RKO (cell line): ENCODE data around the gene NACC1.
A peak's percentile ranks its signal among the peaks of the same experiment; 100 is the strongest.
"Not testable (repeated sequence)": the region's sequence is repeated elsewhere in the genome, so short reads cannot be mapped to it uniquely, and the experiment has no call there.

Experiments used
- DNase-seq: peaks from one replicate; pipeline ENCODE4 v3.0.0-alpha.2; 2016; ENCODE audit warnings: low spot score

Gene NACC1

DNA sequence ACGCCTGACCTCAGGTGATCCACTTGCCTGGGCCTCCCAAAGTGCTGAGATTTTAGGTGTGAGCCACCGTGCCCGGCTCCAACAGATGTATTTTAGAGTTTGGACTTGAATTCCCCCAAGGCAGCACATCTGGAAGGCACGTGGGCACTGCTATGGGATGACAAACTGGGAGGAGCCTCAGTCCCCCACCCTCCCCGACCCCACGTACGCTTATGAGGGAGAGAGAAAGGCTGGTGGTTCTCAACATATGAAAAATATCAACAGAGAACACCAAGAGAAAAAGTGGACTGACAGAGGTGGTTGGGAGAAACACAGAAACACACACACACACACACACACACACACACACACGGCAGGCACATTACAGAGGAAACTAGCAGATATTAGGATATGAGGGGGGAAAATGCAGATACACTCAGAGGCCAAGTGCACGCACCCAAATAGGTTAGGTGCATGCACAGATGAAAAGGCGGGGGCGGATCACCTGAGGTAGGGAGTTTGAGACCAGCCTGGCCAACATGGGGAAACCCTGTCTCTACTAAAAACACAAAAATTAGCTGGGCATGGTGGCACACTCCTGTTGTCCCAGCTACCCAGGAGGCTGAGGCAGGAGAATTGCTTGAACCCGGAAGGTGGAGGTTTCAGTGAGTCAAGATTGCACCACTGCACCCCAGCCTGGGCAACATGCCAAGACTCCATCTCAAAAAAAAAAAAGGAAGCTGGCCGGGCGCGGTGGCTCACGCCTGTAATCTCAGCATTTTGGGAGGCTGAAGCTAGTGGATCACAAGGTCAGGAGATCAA, 28.9 kb downstream of the NACC1 start:
- peak; percentile 35 for DNase-seq

GRCh38 chr19:13149173-13149627, 31.1 kb downstream of the NACC1 start:
- DNase-seq, result not testable (repeated sequence)

- DNase-seq, result peak; percentile 82
Measured at GRCh38 chr19:13149628-13150186, 31.6 kb downstream of the NACC1 start.

GRCh38 chr19:13150187-13150930, 32.3 kb downstream of the NACC1 start, which contains the start of the genes IER2 and STX10:
Gene IER2 (plus strand): TSS chr19:13150411. CDS start chr19:13153187, 2,776 bp downstream.
Gene STX10 (minus strand): TSS chr19:13150375. CDS start chr19:13150173, 202 bp downstream.
- peak; percentile 96 for DNase-seq

GRCh38 chr19:13150931-13151604, 33.0 kb downstream of the NACC1 start:
- peak; percentile 20 for DNase-seq

DNA sequence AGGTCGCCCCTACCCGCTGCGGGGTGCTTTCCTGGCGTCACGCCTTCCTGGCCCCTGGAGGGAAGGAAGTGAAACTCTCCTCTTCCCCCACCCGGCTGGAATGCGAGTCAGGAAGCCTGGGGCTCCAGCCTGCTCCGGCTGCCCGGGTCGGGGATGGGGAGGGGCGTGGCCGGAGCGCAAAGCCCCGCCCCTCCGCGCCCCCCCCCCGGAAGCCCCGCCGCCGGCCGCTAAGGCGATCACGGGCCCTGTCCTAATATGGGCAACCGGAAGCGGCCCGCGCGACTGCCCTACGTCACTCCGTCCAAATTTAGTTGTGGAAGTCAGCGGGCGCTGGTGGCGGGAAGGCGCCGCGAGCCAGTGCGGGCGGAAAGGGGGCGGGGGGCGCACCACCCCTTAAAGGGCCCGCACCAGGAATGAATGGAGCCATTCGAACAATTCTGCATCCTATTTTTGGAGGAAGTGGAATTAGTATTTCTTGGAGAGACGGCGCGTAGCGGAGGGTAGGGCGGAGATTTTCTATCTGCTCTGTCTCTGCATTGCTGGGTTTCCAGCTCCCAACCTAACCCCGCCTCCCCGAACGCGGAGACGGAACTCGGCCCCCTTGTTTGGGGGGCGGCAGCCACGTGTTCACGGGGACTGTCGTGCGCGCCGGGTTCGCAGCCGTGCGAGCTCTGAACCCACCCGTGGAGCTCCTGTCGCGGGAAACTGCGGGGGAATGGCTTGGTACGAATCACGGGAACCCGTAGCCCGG, 33.7 kb downstream of the NACC1 start:
- DNase-seq, result peak; percentile 97

DNA sequence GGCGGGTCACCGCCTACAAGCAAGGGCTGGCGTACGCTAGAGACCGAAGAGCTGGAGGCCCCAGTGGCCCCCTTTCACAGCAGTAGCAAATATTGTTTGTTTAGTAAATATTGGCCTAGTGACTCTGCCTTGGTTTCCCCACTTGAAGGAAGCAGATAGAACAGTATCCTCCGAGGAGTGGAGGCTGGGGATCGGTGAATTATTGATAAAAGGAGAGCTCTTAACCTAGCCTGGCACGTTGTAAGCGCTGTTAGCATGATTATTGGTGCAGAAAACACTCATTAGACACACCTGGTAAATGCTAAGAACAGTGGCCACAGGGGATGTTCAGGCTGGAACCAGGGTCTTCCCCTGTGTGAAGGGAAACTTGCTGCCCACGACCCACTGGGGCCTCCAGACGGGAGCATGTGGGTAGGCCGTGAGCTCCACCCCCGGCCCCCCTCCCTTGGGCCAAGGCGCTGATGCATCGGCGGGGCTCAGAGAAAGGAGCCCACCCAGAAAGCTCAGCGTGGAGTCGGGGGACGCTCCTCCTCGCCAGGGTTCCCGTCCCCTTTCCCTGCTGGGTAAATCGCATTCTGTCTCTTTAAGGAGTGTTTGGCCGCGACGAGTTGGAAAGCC, 34.4 kb downstream of the NACC1 start:
- no peak for DNase-seq

DNA sequence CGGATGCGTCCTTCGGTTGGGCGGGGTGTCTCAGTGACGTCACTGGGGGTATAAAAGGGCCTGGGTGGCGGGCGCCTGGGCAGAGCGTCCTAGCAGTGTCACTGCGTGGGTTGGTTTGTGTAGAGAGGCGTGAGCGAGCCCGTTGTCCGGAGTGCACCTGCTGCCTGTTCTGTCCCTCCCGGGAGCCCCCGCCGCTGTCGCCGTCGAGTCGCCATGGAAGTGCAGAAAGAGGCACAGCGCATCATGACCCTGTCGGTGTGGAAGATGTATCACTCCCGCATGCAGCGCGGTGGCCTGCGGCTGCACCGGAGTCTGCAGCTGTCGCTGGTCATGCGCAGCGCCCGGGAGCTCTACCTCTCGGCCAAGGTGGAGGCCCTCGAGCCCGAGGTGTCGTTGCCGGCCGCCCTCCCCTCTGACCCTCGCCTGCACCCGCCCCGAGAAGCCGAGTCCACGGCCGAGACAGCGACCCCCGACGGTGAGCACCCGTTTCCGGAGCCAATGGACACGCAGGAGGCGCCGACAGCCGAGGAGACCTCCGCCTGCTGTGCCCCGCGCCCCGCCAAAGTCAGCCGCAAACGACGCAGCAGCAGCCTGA, 35.0 kb downstream of the NACC1 start:
- peak; percentile 95 for DNase-seq

GRCh38 chr19:13153569-13154240, 35.6 kb downstream of the NACC1 start:
- no peak for DNase-seq

GRCh38 chr19:13154241-13154778, 36.2 kb downstream of the NACC1 start:
- DNase-seq, result peak; percentile 93

DNA sequence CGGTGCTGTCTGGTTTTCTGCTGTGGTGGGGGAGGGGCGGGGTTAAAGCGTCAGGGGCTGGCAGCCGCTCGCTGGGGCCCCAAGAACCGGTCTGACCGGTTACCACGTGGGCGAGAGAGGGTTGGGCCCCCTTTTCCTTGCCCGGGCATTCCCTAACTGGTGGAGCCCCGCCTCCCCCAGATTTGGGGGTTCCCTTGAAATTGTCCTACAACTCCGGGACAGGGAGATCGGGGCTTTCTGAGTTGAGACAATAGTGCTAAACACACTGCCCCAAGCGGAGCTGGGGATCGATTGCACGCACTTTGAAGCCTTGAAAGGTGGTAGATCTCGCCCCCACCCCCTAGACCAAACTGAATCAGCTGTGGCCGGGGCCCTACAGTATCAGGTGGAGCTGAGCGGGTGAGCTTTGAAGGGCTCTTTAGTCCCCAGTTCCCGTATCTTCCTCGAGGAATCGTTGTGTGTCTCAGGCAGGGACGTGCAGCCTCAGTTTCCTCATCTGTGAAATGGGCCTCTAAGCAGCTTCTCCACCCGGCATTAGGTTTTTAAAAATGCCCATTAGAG, 36.9 kb downstream of the NACC1 start:
- peak; percentile 87 for DNase-seq

GRCh38 chr19:13155472-13156359, 37.7 kb downstream of the NACC1 start:
- DNase-seq, result peak; percentile 77

DNA sequence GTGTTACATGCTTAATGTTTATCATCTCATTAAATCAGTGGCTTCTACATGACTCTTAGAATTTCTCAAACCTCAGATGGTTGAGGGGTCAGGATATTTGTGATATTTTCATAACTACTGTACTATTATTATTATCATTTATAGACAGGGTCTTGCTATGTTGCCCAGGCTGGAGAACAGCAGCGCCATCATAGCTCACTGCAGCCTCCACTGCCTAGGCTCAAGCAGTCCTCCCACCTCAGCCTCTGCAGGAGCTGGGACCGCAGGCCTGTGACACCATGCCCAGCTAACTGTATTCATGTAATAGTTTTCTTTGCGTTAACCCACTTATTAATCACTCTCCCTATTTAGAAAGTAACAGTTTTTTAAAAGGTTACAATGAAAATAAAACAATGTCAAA, 41.6 kb downstream of the NACC1 start:
- DNase-seq, result no peak

DNA sequence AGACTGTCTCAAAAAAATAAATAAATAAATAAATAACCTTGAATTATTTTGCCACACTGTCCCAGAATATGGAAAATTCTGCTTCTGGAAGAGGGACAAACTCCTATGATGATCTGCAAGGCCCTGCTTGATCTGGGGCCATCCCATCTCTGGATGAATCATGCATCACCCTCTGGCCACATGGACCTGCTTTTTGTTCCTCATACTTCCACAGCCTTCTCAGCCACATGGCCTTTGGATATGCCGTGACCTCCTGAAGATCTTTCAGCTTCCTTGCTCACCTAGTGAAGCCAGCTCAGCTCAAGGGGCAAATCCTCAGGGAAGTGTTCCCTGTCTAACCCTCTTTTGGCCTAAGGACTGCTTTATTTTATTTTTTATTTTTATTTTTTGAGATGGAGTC, 42.5 kb downstream of the NACC1 start:
- DNase-seq, result peak; percentile 75

DNA sequence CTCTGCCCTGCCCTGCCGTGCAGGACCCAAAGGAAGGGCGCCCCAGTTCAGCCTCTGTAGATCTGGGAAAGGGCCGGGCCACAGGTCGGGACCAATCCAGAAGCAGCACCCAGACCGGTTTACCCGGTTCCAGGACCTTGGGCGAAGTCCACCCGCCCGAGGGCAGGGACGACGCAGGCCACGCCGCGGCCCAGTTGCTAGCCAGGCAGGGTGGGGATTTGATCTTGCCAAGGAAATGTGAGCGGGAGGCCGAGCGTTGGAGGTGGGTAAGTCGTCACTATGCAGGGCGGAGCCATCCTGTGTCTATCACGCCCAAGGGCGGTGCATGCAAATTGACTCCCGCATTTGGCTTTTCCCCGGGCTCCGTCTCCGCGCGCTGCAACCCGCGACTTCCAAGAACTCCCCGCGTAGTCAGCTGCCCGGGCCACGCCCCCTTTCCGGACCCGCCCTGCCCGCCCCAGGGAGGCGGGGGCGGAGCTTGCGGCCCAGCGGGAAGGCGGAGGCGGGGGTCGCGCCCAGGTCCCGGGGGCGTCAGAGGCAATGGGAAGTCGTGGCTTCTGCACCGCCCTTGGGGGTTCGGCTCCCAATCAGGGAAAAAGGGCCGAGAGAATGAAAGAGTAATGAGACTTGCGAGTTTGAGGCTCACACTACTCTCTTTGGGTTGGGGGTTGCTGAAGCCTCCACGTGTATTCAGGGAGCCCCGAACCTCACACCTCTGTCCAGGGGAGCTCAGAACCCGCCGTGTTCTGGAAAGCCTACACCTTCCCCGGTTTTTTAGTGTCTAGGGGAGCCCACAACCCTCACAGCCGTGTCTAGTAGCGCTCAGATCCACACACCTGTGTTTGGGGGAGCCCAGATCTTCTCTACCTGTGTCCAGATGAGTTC, 44.9 kb downstream of the NACC1 start:
- peak; percentile 98 for DNase-seq

DNA sequence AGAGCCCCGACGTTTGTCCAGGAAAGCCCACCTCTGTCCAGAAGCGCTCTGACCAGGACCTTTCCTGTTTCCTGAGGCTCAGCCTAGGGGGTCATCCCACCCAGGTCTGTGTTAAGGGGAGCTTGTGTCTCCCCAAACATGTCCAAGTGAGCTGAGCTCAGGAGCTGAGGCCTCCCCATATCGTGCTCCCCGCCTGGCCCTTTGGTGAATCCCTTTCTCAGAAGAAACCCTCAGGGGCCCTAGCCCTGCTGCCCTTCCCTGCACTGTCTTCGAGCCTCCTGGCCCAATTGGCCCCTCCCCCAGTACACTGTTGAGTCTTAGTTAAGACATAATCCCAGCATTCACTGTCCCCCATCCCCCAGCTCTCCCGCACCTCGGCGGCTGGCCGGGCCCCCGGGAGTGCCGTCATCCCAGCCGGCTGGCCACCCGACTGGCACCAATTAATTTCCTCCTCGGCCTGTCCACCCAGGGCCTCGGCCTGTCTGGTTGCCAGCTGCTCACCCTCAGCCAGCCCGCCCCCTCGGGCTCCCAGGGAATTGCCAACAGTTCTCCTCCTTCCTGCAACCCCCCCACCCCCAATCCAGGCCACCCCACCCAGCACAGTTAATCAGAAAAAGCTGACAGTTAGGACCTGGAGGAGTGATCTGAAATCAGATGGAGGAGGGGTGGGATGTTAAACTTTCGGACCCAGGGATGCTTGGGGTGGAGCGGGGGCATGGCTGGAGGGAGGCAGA, 45.7 kb downstream of the NACC1 start:
- DNase-seq, result peak; percentile 71
